Measurements from ENCODE around the gene RNF213. TPM values are rescaled to one million over a fixed set of nuclear protein-coding genes. Genes with fewer than 3 reads are reported as not detected.

Gene RNF213
- total RNA-seq, 1 experiment from 2014 or later: 70.5 TPM

DNA sequence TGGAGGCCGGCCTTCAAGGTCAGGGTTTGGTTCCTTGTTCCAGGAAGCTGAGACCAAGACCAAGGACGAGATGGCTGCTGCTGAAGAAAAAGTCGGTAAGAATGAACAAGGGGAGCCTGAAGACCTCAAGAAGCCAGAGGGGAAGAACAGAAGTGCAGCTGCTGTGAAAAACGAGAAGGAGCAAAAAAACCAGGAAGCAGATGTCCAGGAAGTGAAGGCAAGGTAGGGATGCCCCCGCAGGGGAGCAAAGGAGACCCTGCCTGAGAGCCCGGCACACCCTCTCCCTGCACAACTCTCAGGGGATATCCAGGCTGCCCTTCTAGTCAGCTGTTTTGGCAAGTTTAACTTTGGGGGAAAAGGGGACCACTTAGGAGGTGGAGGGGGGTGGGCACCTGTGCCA is 29.0 kb downstream of the RNF213 start (continued):
- TF ChIP-seq ZBTB21 (CRISPR knock-in tag; IDR thresholded peaks at IDR 0.05; ENCODE audit: borderline replicate concordance): no peak

GRCh38 chr17:80290156-80290555 is 29.5 kb downstream of the RNF213 start:
- no peak for TF ChIP-seq CREM (CRISPR knock-in tag; IDR thresholded peaks at IDR 0.05)
- TF ChIP-seq CBFB (CRISPR knock-in tag; IDR thresholded peaks at IDR 0.05; ENCODE audit: low read depth): no peak
- TF ChIP-seq RORB (CRISPR knock-in tag; IDR thresholded peaks at IDR 0.05): no peak
- no peak for TF ChIP-seq SMAD4 (CRISPR knock-in tag; IDR thresholded peaks at IDR 0.05)
- TF ChIP-seq, protein P1, sequence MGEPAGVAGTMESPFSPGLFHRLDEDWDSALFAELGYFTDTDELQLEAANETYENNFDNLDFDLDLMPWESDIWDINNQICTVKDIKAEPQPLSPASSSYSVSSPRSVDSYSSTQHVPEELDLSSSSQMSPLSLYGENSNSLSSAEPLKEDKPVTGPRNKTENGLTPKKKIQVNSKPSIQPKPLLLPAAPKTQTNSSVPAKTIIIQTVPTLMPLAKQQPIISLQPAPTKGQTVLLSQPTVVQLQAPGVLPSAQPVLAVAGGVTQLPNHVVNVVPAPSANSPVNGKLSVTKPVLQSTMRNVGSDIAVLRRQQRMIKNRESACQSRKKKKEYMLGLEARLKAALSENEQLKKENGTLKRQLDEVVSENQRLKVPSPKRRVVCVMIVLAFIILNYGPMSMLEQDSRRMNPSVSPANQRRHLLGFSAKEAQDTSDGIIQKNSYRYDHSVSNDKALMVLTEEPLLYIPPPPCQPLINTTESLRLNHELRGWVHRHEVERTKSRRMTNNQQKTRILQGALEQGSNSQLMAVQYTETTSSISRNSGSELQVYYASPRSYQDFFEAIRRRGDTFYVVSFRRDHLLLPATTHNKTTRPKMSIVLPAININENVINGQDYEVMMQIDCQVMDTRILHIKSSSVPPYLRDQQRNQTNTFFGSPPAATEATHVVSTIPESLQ (CRISPR knock-in tag; IDR thresholded peaks at IDR 0.05): no peak
- no peak for TF ChIP-seq AFF4 (CRISPR knock-in tag; IDR thresholded peaks at IDR 0.05; ENCODE audit: borderline replicate concordance)
- TF ChIP-seq, protein P2, sequence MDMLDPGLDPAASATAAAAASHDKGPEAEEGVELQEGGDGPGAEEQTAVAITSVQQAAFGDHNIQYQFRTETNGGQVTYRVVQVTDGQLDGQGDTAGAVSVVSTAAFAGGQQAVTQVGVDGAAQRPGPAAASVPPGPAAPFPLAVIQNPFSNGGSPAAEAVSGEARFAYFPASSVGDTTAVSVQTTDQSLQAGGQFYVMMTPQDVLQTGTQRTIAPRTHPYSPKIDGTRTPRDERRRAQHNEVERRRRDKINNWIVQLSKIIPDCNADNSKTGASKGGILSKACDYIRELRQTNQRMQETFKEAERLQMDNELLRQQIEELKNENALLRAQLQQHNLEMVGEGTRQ (CRISPR knock-in tag; IDR thresholded peaks at IDR 0.05): no peak
- TF ChIP-seq USF1 (CRISPR knock-in tag; IDR thresholded peaks at IDR 0.05): no peak
- TF ChIP-seq MYBL2 (CRISPR knock-in tag; IDR thresholded peaks at IDR 0.05): no peak
- no peak for TF ChIP-seq HMGXB4 (CRISPR knock-in tag; IDR thresholded peaks at IDR 0.05)
- TF ChIP-seq NR2C2 (CRISPR knock-in tag; IDR thresholded peaks at IDR 0.05): no peak
- TF ChIP-seq NFATC4 (CRISPR knock-in tag; IDR thresholded peaks at IDR 0.05): no peak
- DNase-seq (ENCODE audit: low spot score) (no peak), ATAC-seq (no peak)
- CTCF ChIA-PET: no interaction called here
- POLR2A ChIA-PET: no interaction called here
- no peaks in the 10 kb centered on the region; the same call in 1 of the 2 replicates for H3K4me1 Mint-ChIP-seq
- H3K4me3 Mint-ChIP-seq: no peak overlapping the region
- H3K27ac Mint-ChIP-seq: no peak overlapping the region
- H3K9me3 Mint-ChIP-seq: no peaks in the 10 kb centered on the region
- no peaks in the 10 kb centered on the region for H3K27me3 Mint-ChIP-seq (ENCODE audit: low read depth)
- H3K36me3 Mint-ChIP-seq: peaks cover 41% of the 10 kb centered on the region

GRCh38 chr17:80291260-80291659 is 30.6 kb downstream of the RNF213 start:
- Mint-ChIP-seq H3K27ac (no peak overlapping the region), H3K4me1 (no peaks in the 10 kb centered on the region; the same call in 1 of the 2 replicates), H3K9me3 (no peaks in the 10 kb centered on the region), H3K27me3 (ENCODE audit: low read depth) (no peaks in the 10 kb centered on the region), H3K4me3 (no peak overlapping the region), H3K36me3 (peaks cover 52% of the 10 kb centered on the region)
- no peak for TF ChIP-seq CREM (CRISPR knock-in tag; IDR thresholded peaks at IDR 0.05)
- TF ChIP-seq, protein P3, sequence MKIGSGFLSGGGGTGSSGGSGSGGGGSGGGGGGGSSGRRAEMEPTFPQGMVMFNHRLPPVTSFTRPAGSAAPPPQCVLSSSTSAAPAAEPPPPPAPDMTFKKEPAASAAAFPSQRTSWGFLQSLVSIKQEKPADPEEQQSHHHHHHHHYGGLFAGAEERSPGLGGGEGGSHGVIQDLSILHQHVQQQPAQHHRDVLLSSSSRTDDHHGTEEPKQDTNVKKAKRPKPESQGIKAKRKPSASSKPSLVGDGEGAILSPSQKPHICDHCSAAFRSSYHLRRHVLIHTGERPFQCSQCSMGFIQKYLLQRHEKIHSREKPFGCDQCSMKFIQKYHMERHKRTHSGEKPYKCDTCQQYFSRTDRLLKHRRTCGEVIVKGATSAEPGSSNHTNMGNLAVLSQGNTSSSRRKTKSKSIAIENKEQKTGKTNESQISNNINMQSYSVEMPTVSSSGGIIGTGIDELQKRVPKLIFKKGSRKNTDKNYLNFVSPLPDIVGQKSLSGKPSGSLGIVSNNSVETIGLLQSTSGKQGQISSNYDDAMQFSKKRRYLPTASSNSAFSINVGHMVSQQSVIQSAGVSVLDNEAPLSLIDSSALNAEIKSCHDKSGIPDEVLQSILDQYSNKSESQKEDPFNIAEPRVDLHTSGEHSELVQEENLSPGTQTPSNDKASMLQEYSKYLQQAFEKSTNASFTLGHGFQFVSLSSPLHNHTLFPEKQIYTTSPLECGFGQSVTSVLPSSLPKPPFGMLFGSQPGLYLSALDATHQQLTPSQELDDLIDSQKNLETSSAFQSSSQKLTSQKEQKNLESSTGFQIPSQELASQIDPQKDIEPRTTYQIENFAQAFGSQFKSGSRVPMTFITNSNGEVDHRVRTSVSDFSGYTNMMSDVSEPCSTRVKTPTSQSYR (CRISPR knock-in tag; IDR thresholded peaks at IDR 0.05): no peak
- DNase-seq (ENCODE audit: low spot score) (no peak), ATAC-seq (no peak)
- ChIA-PET POLR2A (no interaction called here), CTCF (no interaction called here)

Measured in WTC11 (cell line).